HepG2 (cell line): ENCODE data around the gene PSORS1C1. TPM values are rescaled to one million over a fixed set of nuclear protein-coding genes. Genes with fewer than 3 reads are reported as not detected.

Experiments used
- ATF7-NPFF ChIP-seq: sonication (generic); formaldehyde crosslinking; IDR thresholded peaks from 2 replicates; pipeline ENCODE4 v1.8.1; 2023; ENCODE audit warnings: mild to moderate bottlenecking, low read depth, missing genetic modification reagents, moderate library complexity
- FOXO1 ChIP-seq: sonication (generic); formaldehyde crosslinking; IDR thresholded peaks from 2 replicates; pipeline ENCODE4 v1.4.0; 2020; ENCODE audit warnings: missing genetic modification reagents
- KLF9 ChIP-seq: IDR thresholded peaks from 2 replicates; pipeline ENCODE4 v1.6.1; 2016; ENCODE audit warnings: low read depth
- NFIC ChIP-seq: IDR thresholded peaks from 2 replicates; pipeline ENCODE4 v1.6.1; 2012; ENCODE audit warnings: mild to moderate bottlenecking, low read length, inconsistent platforms
- NFYC ChIP-seq: IDR thresholded peaks from 2 replicates; pipeline ENCODE4 v1.6.1; 2016; ENCODE audit warnings: missing genetic modification reagents, missing compliant biosample characterization
- SRY ChIP-seq: sonication (generic); formaldehyde crosslinking; IDR thresholded peaks from 2 replicates; pipeline ENCODE4 v1.8.0; 2022; ENCODE audit warnings: mild to moderate bottlenecking, missing genetic modification reagents
- ZMAT3 ChIP-seq: sonication (generic); formaldehyde crosslinking; conservative IDR thresholded peaks from 2 replicates; pipeline ENCODE4 v1.7.0; 2021; ENCODE audit warnings: missing genetic modification reagents
- ZNF282 ChIP-seq: fragments of 450-650 bp; IDR thresholded peaks from 2 replicates; pipeline ENCODE4 v1.6.1; 2018; ENCODE audit not compliant: partially characterized antibody
- ZNF775 ChIP-seq: sonication (generic); formaldehyde crosslinking; IDR thresholded peaks from 2 replicates; pipeline ENCODE4 v1.4.0; 2020; ENCODE audit warnings: missing genetic modification reagents, mild to moderate bottlenecking, moderate library complexity, borderline replicate concordance
- ZNF879 ChIP-seq: sonication (generic); formaldehyde crosslinking; IDR thresholded peaks from 2 replicates; pipeline ENCODE4 v1.8.1; 2023; ENCODE audit warnings: missing genetic modification reagents
- polyA plus RNA-seq, 8 experiments: library from polyadenylated mRNA; depleted of rRNA in 3 of 8; stranded (reverse) in 7 of 8; unstranded in 1 of 8; fragments of >200 nt; fragmentation: Illumina TruSeq in 4 of 8; extraction: Trizol in 4 of 8; gene quantifications; 2 replicates each; pipeline versions ENCODE4 v1.2.1 to v1.2.3, GENCODE V29; 2011 to 2016; ENCODE audit warnings: low read depth in 4 of 8, missing spikeins in 1 of 8, mixed read lengths in 1 of 8; ENCODE audit not compliant: insufficient read depth in 1 of 8
- total RNA-seq, 5 experiments: library from RNA; depleted of rRNA; stranded (reverse); fragments of >200 nt; fragmentation: Illumina TruSeq; extraction: Trizol; gene quantifications; 2 replicates each; pipeline ENCODE4 v1.2.3, GENCODE V29; 2016; ENCODE audit warnings: low read depth in 1 of 5
- TF ChIP-seq, protein P1 (sequence below): sonication (generic); formaldehyde crosslinking; IDR thresholded peaks from 2 replicates; pipeline ENCODE4 v1.4.0; 2020; ENCODE audit warnings: missing genetic modification reagents, mild to moderate bottlenecking, borderline replicate concordance
- TF ChIP-seq, protein P2 (sequence below): sonication (generic); formaldehyde crosslinking; IDR thresholded peaks from 2 replicates; pipeline ENCODE4 v1.4.0; 2020; ENCODE audit warnings: missing genetic modification reagents, borderline replicate concordance
- TF ChIP-seq, protein P3 (sequence below), 2 experiments: sonication (generic) in 1 of 2; formaldehyde crosslinking in 1 of 2; IDR thresholded peaks; 2 replicates each; pipeline versions ENCODE4 v1.4.0 to v1.6.1; 2018 to 2020; ENCODE audit warnings: missing genetic modification reagents in 2 of 2, borderline replicate concordance in 1 of 2, low read depth in 1 of 2, mild to moderate bottlenecking in 1 of 2, missing biosample characterization in 1 of 2
- TF ChIP-seq, protein P4 (sequence below): sonication (generic); formaldehyde crosslinking; IDR thresholded peaks from 2 replicates; pipeline ENCODE4 v1.4.0; 2020; ENCODE audit warnings: missing genetic modification reagents, mild to moderate bottlenecking, borderline replicate concordance
- TF ChIP-seq, protein P5 (sequence below): sonication (generic); formaldehyde crosslinking; IDR thresholded peaks from 2 replicates; pipeline ENCODE4 v1.4.0; 2020; ENCODE audit warnings: missing genetic modification reagents, borderline replicate concordance
- TF ChIP-seq, protein P6 (sequence below): sonication (generic); formaldehyde crosslinking; IDR thresholded peaks from 2 replicates; pipeline ENCODE4 v1.5.0; 2020; ENCODE audit warnings: mild to moderate bottlenecking, missing genetic modification reagents, moderate library complexity

The PSORS1C1 gene
- total and polyA plus RNA-seq, 2 of the 13 experiments (the other 11 are each of a cell fraction or from before 2014, with no cell fraction given), result 0.01 to 0.02 TPM

DNA sequence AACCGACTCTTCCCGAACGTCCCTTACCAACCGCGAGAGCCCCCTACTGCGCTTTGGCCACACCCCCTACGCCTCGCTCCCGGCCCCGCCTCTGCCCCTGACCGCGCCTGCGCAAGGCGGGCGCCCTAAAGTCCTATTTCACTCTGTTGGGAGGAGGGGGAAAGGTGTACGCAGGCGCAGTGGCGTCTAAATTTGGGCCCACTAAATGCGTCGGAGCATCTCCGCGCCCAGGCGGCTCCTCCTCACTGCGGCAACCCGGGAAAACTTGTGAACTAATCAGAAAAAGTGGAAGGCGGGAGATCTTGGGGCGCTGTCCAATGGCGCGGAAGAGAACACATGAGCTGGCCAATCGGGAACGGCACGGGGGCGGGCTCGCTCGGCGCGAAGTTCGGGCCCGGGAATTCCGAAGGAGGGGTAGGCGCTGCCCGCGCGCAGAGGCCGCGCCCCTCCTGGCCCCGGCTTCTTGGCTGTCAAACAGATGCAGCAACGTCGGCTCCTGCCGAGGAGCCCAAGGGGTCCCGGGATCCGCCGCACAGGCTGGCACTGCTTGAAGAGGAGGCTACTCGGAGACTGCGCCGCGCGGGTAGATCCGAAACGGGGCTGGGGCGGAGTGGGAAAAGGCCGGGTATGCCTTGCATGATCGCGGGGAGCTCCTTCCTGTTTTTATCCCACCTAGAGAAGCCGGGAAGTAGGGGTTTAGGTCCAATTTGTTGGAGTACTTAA, 43.7 kb downstream of the PSORS1C1 start, which contains the start of gene TCF19 (continued):
- TF ChIP-seq, protein P1, sequence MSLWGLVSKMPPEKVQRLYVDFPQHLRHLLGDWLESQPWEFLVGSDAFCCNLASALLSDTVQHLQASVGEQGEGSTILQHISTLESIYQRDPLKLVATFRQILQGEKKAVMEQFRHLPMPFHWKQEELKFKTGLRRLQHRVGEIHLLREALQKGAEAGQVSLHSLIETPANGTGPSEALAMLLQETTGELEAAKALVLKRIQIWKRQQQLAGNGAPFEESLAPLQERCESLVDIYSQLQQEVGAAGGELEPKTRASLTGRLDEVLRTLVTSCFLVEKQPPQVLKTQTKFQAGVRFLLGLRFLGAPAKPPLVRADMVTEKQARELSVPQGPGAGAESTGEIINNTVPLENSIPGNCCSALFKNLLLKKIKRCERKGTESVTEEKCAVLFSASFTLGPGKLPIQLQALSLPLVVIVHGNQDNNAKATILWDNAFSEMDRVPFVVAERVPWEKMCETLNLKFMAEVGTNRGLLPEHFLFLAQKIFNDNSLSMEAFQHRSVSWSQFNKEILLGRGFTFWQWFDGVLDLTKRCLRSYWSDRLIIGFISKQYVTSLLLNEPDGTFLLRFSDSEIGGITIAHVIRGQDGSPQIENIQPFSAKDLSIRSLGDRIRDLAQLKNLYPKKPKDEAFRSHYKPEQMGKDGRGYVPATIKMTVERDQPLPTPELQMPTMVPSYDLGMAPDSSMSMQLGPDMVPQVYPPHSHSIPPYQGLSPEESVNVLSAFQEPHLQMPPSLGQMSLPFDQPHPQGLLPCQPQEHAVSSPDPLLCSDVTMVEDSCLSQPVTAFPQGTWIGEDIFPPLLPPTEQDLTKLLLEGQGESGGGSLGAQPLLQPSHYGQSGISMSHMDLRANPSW, result peak; percentile 47; the same call in 1 of the 2 replicates
- TF ChIP-seq ATF7-NPFF (CRISPR knock-in tag), result peak; percentile 96
- TF ChIP-seq, protein P2, sequence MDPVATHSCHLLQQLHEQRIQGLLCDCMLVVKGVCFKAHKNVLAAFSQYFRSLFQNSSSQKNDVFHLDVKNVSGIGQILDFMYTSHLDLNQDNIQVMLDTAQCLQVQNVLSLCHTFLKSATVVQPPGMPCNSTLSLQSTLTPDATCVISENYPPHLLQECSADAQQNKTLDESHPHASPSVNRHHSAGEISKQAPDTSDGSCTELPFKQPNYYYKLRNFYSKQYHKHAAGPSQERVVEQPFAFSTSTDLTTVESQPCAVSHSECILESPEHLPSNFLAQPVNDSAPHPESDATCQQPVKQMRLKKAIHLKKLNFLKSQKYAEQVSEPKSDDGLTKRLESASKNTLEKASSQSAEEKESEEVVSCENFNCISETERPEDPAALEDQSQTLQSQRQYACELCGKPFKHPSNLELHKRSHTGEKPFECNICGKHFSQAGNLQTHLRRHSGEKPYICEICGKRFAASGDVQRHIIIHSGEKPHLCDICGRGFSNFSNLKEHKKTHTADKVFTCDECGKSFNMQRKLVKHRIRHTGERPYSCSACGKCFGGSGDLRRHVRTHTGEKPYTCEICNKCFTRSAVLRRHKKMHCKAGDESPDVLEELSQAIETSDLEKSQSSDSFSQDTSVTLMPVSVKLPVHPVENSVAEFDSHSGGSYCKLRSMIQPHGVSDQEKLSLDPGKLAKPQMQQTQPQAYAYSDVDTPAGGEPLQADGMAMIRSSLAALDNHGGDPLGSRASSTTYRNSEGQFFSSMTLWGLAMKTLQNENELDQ, result no peak
- no peak; the same call in 1 of the 2 replicates for TF ChIP-seq ZMAT3 (CRISPR knock-in tag)
- TF ChIP-seq, protein P3, sequence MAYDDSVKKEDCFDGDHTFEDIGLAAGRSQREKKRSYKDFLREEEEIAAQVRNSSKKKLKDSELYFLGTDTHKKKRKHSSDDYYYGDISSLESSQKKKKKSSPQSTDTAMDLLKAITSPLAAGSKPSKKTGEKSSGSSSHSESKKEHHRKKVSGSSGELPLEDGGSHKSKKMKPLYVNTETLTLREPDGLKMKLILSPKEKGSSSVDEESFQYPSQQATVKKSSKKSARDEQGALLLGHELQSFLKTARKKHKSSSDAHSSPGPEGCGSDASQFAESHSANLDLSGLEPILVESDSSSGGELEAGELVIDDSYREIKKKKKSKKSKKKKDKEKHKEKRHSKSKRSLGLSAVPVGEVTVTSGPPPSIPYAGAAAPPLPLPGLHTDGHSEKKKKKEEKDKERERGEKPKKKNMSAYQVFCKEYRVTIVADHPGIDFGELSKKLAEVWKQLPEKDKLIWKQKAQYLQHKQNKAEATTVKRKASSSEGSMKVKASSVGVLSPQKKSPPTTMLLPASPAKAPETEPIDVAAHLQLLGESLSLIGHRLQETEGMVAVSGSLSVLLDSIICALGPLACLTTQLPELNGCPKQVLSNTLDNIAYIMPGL (CRISPR knock-in tag; IDR thresholded peaks at IDR 0.05; ENCODE audit: borderline replicate concordance in 1 of 2, low read depth in 1 of 2), result peak in 1 of 2 experiments; percentile 40; a peak in 1 of 4 replicates
- TF ChIP-seq, protein P4, sequence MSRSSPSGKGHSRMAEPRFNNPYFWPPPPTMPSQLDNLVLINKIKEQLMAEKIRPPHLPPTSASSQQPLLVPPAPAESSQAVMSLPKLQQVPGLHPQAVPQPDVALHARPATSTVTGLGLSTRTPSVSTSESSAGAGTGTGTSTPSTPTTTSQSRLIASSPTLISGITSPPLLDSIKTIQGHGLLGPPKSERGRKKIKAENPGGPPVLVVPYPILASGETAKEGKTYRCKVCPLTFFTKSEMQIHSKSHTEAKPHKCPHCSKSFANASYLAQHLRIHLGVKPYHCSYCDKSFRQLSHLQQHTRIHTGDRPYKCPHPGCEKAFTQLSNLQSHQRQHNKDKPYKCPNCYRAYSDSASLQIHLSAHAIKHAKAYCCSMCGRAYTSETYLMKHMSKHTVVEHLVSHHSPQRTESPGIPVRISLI (CRISPR knock-in tag), result no peak
- TF ChIP-seq ZNF879 (CRISPR knock-in tag), result no peak
- TF ChIP-seq, protein P5, sequence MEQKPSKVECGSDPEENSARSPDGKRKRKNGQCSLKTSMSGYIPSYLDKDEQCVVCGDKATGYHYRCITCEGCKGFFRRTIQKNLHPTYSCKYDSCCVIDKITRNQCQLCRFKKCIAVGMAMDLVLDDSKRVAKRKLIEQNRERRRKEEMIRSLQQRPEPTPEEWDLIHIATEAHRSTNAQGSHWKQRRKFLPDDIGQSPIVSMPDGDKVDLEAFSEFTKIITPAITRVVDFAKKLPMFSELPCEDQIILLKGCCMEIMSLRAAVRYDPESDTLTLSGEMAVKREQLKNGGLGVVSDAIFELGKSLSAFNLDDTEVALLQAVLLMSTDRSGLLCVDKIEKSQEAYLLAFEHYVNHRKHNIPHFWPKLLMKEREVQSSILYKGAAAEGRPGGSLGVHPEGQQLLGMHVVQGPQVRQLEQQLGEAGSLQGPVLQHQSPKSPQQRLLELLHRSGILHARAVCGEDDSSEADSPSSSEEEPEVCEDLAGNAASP (CRISPR knock-in tag), result no peak
- peak; percentile 97 for TF ChIP-seq NFYC (CRISPR knock-in tag)
- TF ChIP-seq FOXO1, result peak; percentile 15; the same call in 1 of the 2 replicates
- TF ChIP-seq NFIC, result no peak
- peak; percentile 50; the same call in 1 of the 2 replicates for TF ChIP-seq ZNF775
- no peak for TF ChIP-seq ZNF282
- TF ChIP-seq KLF9 (CRISPR knock-in tag), result peak; percentile 72; the same call in 1 of the 2 replicates
- TF ChIP-seq, protein P6, sequence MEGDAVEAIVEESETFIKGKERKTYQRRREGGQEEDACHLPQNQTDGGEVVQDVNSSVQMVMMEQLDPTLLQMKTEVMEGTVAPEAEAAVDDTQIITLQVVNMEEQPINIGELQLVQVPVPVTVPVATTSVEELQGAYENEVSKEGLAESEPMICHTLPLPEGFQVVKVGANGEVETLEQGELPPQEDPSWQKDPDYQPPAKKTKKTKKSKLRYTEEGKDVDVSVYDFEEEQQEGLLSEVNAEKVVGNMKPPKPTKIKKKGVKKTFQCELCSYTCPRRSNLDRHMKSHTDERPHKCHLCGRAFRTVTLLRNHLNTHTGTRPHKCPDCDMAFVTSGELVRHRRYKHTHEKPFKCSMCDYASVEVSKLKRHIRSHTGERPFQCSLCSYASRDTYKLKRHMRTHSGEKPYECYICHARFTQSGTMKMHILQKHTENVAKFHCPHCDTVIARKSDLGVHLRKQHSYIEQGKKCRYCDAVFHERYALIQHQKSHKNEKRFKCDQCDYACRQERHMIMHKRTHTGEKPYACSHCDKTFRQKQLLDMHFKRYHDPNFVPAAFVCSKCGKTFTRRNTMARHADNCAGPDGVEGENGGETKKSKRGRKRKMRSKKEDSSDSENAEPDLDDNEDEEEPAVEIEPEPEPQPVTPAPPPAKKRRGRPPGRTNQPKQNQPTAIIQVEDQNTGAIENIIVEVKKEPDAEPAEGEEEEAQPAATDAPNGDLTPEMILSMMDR (CRISPR knock-in tag), result no peak
- peak; percentile 91; the same call in 1 of the 2 replicates for TF ChIP-seq SRY
